HG02798 (cell line): ENCODE results near the gene NUTM2B.
"Not testable (repeated sequence)": the region's sequence is repeated elsewhere in the genome, so short reads cannot be mapped to it uniquely, and the experiment has no call there.

Source experiments
- ATAC-seq: cut with Tn5 transposase; IDR thresholded peaks from one replicate; pipeline ENCODE4 v1.9.1; 2021; ENCODE audit warnings: mild to moderate bottlenecking; ENCODE audit not compliant: unreplicated experiment, poor library complexity

Gene NUTM2B

GRCh38 chr10:79720000-79720399, 17.0 kb downstream of the NUTM2B start:
- not testable (repeated sequence) for ATAC-seq

GRCh38 chr10:79726620-79727019, 23.6 kb downstream of the NUTM2B start:
- ATAC-seq = not testable (repeated sequence)

- not testable (repeated sequence) for ATAC-seq
These were observed 41.8 kb downstream of the NUTM2B start for GRCh38 chr10:79744844-79745243.

- ATAC-seq = not testable (repeated sequence)
These were observed 45.5 kb downstream of the NUTM2B start for GRCh38 chr10:79748510-79748909.

GRCh38 chr10:79753601-79754000, 50.6 kb downstream of the NUTM2B start:
- ATAC-seq = peak; percentile 38

GRCh38 chr10:79758297-79758993, 55.4 kb downstream of the NUTM2B start:
- not testable (repeated sequence) for ATAC-seq
